Uterus (tissue), 2 donors: Measurements from ENCODE around the gene TST.

Source experiments
- CTCF ChIP-seq, 4 experiments: fragments of 200-600 bp in 2 of 4; fragments of 450-650 bp in 2 of 4; sonication (generic) in 2 of 4; IDR thresholded peaks; one replicate each; pipeline ENCODE4 v1.5.1; 2016 to 2019; ENCODE audit warnings: antibody characterized with exemption in 4 of 4, mild to moderate bottlenecking in 2 of 4, moderate library complexity in 1 of 4
- POLR2A ChIP-seq, 2 donors: fragments of 450-650 bp; IDR thresholded peaks; one replicate each; pipeline ENCODE4 v1.6.1; 2016; ENCODE audit warnings: antibody characterized with exemption in 2 of 2, mild to moderate bottlenecking in 1 of 2, moderate library complexity in 1 of 2

- TF ChIP-seq POLR2A (IDR thresholded peaks at IDR 0.05) (no peak), CTCF (IDR thresholded peaks at IDR 0.05) (no peak)
Measured at GRCh38 chr22:37050913-37051312, 31.7 kb upstream of the TST start.
